Thyroid gland (tissue), 4 donors: ENCODE data around the gene DOK3.

ENCODE experiments used
- CTCF ChIP-seq, 6 experiments: fragments of 200-600 bp in 3 of 6; fragments of 450-650 bp in 3 of 6; sonication (generic) in 3 of 6; IDR thresholded peaks; one replicate each; pipeline ENCODE4 v1.5.1; 2016 to 2019; ENCODE audit warnings: antibody characterized with exemption in 6 of 6, mild to moderate bottlenecking in 2 of 6, inconsistent platforms in 1 of 6, moderate library complexity in 1 of 6
- POLR2A ChIP-seq, 2 donors: fragments of 450-650 bp; IDR thresholded peaks; one replicate each; pipeline ENCODE4 v1.6.1; 2017; ENCODE audit warnings: antibody characterized with exemption in 2 of 2, mild to moderate bottlenecking in 2 of 2, moderate library complexity in 1 of 2

GRCh38 chr5:177468685-177469628, 40.7 kb downstream of the DOK3 start:
- TF ChIP-seq CTCF (IDR thresholded peaks at IDR 0.05) (no peak), POLR2A (IDR thresholded peaks at IDR 0.05) (no peak)
